GM21447 (cell line): ENCODE results near the gene TMEM30A.

Experiments used
- ATAC-seq: cut with Tn5 transposase; IDR thresholded peaks from one replicate; pipeline ENCODE4 v1.9.1; 2021; ENCODE audit not compliant: unreplicated experiment

TMEM30A gene

DNA sequence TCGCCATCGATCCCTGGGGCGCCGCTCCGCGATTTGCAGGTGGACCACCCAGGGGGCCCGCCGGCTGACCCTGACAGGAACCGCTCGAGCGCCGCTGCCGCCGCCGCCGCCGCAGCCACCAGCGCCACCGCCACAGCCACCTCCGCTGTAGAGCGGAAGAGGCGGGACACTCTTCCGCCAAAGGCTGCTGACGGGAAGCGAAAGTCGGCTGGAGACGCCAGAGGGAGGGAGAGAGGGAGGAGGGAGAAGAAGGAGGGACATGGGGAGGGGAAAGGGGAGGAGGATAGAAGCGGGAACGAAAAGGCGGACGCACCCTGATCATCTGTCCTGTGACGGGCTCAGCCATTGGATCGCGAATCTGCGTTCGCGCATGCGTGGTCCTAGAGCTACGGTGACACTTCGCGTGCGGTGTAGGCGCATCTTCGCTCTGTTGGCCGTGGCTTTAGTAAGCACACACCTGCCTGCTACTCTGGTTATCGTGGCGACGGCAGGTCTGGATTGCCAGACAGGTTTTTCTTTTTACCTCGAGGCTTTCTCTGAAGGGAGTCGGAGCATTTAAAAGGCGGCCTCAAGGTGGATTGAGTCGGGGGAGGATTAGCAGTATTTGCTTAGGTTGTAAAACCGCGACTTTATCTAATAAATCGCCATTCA, at the start of gene TMEM30A:
Gene TMEM30A, minus strand, starts transcription at position 161 of the 651 bp plus-strand sequence. Its CDS starts 154 bp downstream, at position 7.
- peak; percentile 93 for ATAC-seq

DNA sequence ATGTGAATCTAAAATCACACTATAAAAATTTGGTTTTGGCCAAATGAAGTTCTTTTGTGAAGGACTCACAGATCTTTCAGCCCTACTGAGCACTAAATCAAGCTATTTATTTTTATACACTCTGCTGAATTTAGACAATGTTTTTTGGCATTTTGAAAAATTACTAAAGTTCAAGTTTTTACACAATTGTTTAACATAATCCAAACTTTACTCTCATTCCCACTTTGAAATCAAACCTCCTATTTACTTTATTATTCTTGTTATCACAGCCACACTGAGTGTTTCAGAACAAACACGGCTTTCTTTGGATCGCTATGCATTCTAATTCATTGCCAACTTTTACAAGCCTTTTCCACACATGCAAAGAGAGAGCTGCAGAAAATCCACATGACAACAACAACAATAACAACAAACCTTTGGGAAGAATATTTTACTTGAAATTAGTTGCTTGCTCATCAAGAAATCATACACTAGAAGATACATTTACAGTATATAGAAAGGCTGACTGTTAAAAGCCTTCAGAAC, 49.1 kb upstream of the TMEM30A start:
- ATAC-seq, result no peak

DNA sequence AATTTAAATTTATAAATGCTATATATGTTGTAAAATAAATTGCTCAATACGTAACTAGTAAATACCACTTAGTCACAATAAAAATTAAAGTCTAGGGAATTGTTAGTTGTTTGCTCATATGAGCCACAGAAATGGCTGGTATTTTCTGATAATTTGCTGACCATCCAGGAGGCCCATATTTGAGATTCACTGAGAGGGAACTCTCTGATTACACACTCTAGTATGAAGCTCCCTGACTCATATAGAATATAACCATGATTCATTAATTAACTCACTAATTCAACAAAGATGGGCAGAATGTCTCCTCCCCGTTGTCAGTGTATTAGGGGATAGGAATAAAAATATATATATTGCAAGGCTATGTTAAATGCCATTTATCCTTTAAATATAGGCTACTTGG, 46.6 kb upstream of the TMEM30A start:
- ATAC-seq, result no peak

DNA sequence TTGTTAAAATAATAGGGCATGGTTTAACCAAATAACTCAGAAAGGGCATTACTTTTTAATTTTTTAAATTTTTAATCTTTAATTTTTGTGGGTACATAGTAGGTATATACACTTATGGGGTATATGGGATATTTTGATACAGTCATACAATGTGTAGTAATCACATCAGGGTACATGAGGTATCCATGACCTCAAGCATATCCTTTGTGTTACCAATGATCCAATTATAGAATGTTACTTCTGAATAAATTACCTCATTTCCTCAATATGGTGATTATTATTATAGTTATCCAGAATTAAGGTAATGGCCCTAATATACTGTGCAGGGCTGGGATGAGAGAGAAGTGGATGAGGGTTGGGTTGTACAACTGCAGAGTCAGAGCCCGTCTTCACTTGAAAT, 45.1 kb upstream of the TMEM30A start:
- no peak for ATAC-seq

DNA sequence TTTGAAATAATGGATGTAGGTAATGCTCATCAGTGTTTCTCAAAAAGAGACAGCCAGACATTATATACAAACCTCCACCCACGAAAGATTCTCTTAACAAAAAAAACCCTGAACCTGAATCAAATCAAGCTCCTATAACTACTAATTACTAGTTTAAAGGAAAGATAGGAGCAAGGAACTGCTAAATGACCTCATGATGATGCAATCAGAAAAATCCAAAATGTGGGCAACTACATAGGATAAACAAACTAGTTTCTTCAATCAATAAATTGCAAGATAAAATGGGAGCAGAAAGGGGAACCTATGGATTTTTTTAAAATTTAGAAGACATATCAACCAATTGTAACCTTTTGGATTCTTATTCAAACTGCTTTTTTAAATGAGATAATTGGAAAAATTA, 43.2 kb upstream of the TMEM30A start:
- ATAC-seq, result no peak

DNA sequence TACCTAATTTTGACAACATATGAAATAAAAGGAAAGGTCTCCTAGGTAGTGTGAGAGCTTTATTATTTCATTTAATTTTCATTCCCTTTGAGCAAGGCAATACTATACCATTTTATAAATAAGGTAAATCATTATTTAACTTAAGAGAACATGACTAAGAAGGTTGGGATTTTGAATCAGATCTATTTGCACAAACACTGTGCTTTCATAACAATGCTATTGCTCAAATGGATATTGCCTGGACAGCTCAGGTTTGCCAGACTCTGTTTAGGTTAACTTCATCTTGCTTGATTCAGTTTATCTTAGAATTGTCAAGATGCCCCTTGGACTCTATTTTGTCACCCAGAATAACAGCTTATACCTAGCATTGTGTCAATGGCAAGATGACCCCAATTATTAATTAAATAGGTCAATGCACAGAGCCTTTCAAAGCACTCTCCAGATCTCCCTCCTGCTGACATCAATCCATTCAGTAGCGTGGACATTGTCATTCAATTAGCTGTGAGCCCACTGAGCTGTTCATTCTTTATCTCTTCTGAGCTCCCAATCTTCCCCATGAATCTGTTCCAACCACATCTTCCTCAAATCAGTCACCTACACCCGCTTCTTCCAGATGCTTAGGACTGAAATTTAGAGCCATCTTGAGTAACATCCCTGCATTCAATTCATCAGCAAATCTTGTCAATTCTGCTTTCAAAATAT, 42.1 kb upstream of the TMEM30A start:
- ATAC-seq, result no peak

DNA sequence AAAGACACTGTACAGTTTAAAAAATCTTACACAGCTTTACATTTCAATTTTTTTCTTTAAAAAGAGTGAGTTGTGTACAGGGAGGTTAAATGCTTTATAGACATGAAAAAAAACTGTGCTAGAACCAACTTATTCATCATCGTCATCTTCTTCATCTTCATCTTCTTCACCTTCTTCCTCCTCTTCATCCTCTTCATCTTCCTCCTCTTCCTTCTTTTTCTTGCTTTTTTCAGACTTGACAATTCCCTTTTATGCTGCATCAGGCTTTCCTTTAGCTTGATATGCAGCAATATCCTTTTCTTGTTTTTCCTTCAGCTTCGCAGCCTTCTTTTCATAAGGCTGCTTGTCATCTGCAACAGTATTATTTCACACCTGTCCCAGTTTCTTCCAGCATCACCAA, 34.3 kb upstream of the TMEM30A start:
- no peak for ATAC-seq

DNA sequence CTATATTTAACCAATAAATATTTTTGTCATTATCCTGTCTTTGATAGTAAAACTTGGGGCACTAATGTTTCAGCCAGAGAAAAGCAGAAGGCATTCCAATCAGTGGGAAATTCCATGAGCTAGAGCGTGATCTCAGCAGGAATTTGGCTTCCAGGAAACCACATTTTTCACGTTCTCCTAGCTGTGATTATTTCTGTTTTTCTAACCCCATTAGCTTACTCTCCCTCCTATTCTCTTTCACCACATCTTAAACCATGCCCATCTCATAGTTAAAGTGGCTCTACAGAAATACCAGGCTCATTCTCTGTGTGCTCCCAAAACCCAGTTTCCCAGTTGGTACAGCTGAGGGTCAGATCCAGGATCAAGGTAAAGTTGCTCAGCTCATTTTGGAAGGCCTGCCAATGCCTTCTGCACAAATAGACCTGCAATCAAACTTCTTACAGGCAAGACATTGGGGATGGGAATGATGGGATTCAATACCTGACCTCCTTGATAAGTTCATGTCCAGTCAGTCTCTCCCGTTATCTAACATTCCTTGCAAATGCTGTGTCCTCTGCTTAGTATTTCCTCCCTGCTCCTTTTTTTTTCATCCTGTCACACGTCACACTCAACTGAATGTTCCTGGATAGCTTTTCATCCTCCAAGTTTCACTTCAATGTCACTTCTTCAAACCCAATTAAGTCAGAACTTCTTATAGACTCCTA, 33.1 kb upstream of the TMEM30A start:
- no peak for ATAC-seq

DNA sequence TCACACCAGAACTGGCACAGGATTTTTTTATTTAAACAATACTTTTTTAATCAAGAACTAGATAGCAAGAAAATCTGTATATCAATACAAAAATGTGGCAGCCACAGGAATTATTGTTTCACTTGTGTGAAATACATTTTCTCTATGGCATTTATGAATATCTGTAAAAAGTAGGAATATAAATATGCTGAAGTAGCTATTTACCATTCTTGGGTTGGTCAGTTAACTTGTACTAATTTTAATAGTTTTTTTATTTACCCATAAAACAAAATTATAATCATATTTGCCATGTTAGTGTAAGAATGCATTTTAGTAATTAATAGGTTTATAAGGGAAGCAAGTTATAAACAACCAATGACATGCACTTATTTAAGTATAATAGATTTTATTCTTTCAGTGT, 31.4 kb upstream of the TMEM30A start:
- ATAC-seq, result no peak

DNA sequence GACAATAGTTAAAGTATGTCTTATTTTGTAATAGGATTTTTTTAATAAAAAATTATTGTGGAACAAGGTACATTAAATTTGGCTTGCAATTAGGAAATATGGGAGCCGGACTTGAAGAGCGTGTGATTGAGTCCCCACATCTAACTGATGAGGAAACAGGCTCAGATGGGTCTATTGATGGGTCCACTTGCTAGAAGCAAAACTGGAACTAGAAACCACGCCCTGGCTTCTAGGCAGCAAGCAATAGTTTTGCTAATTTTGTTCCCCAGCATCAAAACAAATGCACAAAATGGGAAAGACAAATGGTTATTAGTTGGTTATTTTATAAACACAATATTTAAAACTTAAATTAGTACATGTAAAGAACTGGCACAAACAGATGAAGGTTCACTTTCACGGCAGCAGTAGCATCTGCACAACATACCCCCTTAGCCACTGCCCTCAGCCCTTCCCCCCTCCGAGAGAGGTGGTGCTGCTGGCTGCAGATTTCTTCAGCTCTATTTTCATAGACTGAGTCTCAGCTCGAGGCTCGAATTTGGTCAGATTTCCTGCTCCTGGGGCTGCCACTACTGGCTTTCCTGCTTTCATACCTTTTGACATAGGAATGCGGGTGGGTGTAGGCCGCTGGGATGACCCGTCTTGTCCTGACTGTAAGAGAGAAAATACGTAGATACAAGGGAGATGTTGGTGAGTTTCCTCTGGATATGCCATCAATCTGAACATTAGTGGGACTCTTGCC, 23.8 kb upstream of the TMEM30A start:
- no peak for ATAC-seq

DNA sequence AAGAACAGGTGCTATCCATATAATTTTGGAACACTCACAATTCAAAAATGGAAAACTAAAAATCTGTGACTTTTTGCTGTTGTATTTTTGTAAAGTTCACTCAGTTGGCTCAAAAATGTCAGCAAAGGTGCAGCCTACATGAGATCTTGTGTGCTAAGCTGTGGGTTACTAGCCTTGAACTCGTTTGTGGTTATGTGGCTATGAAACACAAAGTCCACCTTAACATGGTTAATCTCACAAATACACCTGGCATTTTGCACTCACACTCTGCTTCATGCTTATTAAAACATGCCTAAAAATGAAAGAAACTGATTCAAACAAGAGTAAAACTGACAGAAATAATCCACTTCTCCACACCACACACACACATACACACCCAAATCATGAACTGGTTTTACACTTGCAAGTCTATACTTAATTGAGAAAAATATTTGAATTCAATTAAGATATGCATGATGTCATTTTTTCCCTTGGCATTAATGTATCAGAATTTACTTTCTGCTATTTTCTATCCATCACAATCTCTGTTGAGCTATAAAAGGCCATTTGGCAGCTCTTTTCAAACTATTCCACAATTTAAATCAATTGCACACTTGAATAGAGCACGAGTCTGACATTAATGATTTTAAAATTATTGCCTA, 22.9 kb upstream of the TMEM30A start:
- no peak for ATAC-seq

DNA sequence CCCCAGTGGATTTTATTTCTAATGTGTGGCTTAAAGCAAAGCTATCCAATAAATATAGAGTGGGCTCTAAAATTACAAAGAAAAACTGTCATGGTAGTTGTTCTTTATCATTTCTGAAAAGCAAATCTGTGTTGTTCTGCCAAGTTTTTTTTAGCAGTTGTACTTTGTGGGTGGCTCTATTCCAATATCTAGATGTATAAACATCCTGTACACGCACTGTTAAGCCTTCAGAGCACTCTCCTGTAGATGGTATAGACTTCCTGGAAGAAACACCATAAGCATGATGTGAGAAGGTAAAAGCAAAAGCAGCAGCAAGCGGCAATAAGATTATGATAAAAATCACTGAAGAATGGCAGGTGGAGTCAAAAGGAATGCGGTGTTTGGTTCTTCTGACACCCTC, 21.5 kb upstream of the TMEM30A start:
- no peak for ATAC-seq

DNA sequence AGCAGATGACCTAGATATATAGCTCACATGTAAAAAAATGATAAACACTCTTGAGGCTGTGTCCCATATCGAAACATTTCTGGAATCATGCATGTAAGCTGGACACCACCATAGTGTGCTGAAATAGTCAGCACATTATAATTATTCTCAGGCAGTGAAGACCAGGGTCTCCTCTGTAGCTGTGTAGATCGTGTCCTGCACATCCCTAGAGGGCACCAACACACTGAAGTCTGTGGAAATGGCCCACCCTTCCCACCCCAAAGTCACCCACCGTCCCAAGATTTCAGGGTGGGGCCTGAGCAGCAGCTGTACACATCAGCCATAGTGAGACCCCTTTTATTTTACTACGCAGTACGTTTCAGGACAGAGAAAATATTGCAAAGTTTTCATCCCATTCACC, 21.0 kb upstream of the TMEM30A start:
- ATAC-seq, result no peak

DNA sequence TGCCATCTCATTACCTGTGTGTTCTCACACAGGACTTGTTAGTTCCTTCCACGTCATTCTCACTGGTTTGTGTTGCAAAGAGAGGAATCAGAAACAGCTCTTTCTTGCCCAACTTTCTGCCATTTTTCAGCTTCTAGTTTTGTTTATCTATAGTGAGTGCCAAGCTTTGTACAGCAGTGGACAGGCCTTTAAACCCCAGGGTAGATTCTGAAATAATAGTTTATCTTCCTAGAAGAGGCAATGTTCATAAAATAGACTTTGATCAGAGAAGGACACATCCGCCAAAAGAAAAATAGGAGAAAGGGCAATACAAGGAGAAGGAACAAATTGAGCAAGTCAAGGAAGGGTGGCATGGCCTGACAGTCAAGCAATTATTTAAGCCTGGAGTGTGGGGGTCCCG, 17.7 kb upstream of the TMEM30A start:
- no peak for ATAC-seq

DNA sequence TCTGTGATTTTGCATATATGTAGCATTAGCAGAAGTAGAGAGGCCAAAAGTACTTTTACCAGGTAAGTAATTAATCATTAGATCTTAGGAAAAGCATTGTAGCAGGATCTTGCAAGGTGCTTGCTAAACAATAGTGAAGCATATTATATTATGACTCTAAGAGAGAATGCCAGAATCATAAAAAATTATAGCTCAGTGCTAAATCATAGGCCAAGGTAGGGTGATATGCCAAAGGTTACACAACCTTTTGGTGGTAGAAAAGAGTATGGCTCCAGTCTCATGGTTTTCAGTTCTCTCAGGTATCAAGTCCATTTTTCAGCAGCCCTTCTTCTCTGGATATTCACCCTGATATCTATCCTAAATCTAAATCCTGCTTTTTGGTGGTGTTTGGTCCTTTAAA, 16.9 kb upstream of the TMEM30A start:
- no peak for ATAC-seq

DNA sequence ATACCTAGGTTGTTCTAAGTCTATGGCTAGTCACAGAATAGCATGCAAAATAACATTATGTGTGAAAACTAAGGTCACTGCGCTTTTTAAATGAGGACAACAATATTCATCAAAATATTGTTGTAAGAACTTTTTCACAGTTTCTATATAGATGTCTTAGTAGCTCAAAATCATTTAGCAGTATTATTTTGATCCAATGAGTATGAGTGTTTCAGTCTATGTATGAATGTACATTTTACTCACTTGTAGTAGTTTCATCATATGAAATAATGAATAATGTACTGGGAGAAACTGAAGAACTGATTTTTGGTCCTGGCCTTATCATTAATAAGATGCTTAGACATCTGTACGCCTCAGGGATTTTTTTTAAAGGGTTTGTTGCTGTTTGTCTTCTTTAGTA, 16.5 kb upstream of the TMEM30A start:
- no peak for ATAC-seq

DNA sequence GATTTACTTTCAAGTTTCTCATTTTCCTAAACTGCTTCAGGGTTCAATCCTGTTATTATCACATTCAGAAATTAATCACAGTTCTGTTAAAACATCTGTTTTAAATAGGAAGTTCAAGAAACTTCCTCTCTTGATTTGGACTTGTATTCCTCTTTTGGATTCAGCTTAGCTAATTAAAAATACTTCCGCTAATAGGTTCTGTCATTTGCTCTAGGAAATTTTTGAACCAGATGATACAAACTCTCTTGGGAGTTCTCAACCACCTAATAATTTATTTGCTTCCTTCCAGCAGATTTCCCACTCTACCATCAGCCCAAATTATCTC, 15.9 kb upstream of the TMEM30A start:
- no peak for ATAC-seq

DNA sequence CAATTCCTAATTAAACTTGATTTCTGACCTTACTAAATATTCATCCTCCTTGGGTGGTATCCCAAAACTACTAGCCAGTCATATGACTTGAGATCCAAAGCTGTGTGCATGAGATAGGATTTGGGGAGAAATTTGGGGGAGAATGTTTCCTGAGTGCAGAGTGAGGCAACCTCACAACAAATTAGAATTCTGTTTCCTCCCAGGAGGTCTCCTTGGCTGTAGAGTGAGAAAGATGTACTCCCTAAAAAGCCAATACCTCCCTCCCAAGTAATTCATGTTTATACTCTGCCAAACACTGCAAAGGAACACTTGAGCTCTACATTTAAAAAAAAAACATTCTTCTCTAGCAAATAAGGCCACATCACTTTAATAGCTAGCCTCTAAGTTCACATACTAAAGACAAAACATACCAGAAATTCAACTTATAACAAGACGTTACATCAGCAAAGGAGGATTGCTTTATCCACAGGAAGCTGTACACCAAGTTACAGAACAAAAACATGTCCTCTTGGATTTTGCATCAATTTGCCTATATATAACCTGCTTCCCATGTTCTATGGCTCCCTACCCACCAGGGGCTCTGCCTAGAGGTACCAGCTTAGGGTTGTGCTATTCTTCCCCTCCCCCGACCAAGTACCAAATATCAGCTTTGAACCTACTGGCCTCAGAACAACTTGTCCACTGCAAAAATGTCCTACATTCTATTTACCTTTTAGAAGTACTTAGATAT, 15.4 kb upstream of the TMEM30A start:
- no peak for ATAC-seq

DNA sequence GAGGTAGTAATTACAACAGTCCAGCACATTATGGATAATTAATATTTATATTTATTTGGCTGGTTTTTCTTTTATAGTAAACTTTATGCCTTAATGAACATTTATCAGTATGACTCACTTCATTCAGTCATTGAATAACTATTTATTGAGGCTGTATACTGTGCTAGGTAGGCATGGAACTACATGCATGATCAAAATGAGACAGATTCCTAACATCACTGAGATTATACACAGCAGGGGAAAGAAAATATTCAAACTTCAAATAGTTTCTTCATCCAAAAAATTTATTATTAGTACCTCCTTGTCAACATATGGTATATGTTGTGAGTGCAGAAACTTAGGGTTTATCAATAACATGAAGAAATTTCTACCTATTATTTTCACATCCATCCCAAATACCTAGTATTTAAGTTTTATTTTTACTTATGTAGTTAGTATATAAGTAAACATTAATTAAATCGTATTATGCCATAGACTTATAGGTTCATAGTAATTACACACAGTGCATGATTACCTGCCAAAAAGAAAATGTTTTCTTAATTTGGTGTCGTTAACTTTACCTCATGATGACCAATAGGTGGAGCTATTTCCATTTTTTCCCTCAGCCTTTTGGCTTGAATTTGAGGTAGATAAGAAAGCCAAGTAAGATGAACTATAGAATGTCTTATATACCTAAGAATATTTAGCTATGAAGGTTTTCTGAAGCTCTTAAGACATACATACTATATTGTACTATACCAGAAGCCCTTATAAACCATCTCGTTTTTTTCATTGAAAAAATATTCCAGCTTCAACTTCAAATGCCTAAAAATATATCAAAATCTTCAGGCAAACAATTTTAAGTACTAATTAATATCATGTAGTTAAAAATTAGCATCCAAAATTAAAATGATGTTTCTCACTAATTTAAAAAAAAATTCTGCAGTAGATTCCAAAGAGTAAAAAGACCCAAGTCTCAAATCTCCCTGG, 12.5 kb upstream of the TMEM30A start:
- ATAC-seq, result no peak
